C4-2B (cell line): ENCODE measurements around the gene RNASET2.

Experiments used
- CTCF ChIP-seq: fragments of 450-650 bp; conservative IDR thresholded peaks from 2 replicates; pipeline ENCODE4 v1.5.1; 2017; ENCODE audit warnings: mild to moderate bottlenecking
- ZFX ChIP-seq: fragments of 450-650 bp; IDR thresholded peaks from 2 replicates; pipeline ENCODE4 v1.6.1; 2017

- TF ChIP-seq CTCF: no peak
- no peak for TF ChIP-seq ZFX
Measured at GRCh38 chr6:166925141-166925996, 31.0 kb downstream of the RNASET2 start.
